HepG2 (cell line): Measurements from ENCODE around the gene CNRIP1. TPM values are rescaled to one million over a fixed set of nuclear protein-coding genes. Genes with fewer than 3 reads are reported as not detected.

ENCODE experiments used
- CREB1 ChIP-seq, 2 experiments: fragments of 450-650 bp in 1 of 2; IDR thresholded peaks; 2 replicates each; pipeline ENCODE4 v1.6.1; 2016 to 2017; ENCODE audit warnings: control low read depth in 1 of 2, mild to moderate bottlenecking in 1 of 2, missing compliant biosample characterization in 1 of 2, missing genetic modification characterization in 1 of 2
- DNMT1 ChIP-seq: sonication (generic); formaldehyde crosslinking; IDR thresholded peaks from 2 replicates; pipeline ENCODE4 v1.5.1; 2020; ENCODE audit warnings: mild to moderate bottlenecking, missing genetic modification reagents
- EHMT2 ChIP-seq: fragments of 200-600 bp; sonication (generic); IDR thresholded peaks from 2 replicates; pipeline ENCODE4 v1.7.0; 2017; ENCODE audit warnings: antibody characterized with exemption, low read depth, low read length, borderline replicate concordance
- KDM2A ChIP-seq: sonication (generic); formaldehyde crosslinking; IDR thresholded peaks from 2 replicates; pipeline ENCODE4 v1.4.0; 2020; ENCODE audit warnings: low read depth, missing genetic modification reagents, borderline replicate concordance
- MIER2 ChIP-seq: IDR thresholded peaks from 2 replicates; pipeline ENCODE4 v1.6.1; 2016; ENCODE audit warnings: missing biosample characterization, missing genetic modification reagents
- NFRKB ChIP-seq: fragments of 450-650 bp; IDR thresholded peaks from 2 replicates; pipeline ENCODE4 v1.6.1; 2017
- NFYB ChIP-seq: sonication (generic); formaldehyde crosslinking; IDR thresholded peaks from 2 replicates; pipeline ENCODE4 v1.4.0; 2020; ENCODE audit warnings: missing genetic modification reagents
- NKX3-1 ChIP-seq: sonication (generic); formaldehyde crosslinking; IDR thresholded peaks from 2 replicates; pipeline ENCODE4 v1.5.0; 2020; ENCODE audit warnings: missing genetic modification reagents
- SOX13 ChIP-seq, 3 experiments: fragments of 450-650 bp in 1 of 3; sonication (generic) in 1 of 3; formaldehyde crosslinking in 1 of 3; IDR thresholded peaks in 2 of 3; conservative IDR thresholded peaks in 1 of 3; 2 replicates each; pipeline versions ENCODE4 v1.5.0 to v1.6.1; 2016 to 2020; ENCODE audit warnings: antibody characterized with exemption in 1 of 3, mild to moderate bottlenecking in 1 of 3, missing compliant biosample characterization in 1 of 3, missing genetic modification reagents in 1 of 3, moderate library complexity in 1 of 3
- SP5 ChIP-seq: IDR thresholded peaks from 2 replicates; pipeline ENCODE4 v1.6.1; 2016; ENCODE audit warnings: low read depth, borderline replicate concordance
- TAF15 ChIP-seq: fragments of 200-400 bp; formaldehyde crosslinking; IDR thresholded peaks from one replicate; pipeline ENCODE4 v1.6.1; 2018; ENCODE audit warnings: mild to moderate bottlenecking, low read depth, low read length; ENCODE audit not compliant: poor library complexity, severe bottlenecking
- TBL1XR1 ChIP-seq: fragments of 150-350 bp; IDR thresholded peaks from 2 replicates; pipeline ENCODE4 v1.6.1; 2014; ENCODE audit warnings: borderline replicate concordance, low read length; ENCODE audit not compliant: partially characterized antibody
- TSC22D2 ChIP-seq: sonication (generic); formaldehyde crosslinking; IDR thresholded peaks from 2 replicates; pipeline ENCODE4 v1.5.1; 2020; ENCODE audit warnings: missing genetic modification reagents, mild to moderate bottlenecking, borderline replicate concordance
- ZBTB1 ChIP-seq: sonication (generic); formaldehyde crosslinking; IDR thresholded peaks from 2 replicates; pipeline ENCODE4 v1.4.0; 2020; ENCODE audit warnings: missing genetic modification reagents, borderline replicate concordance
- ZNF136 ChIP-seq: sonication (generic); formaldehyde crosslinking; IDR thresholded peaks from 2 replicates; pipeline ENCODE4 v1.8.1; 2022; ENCODE audit warnings: low read depth, mild to moderate bottlenecking, moderate library complexity, missing genetic modification reagents
- ZNF562 ChIP-seq: sonication (generic); formaldehyde crosslinking; IDR thresholded peaks from 2 replicates; pipeline ENCODE4 v1.8.0; 2022; ENCODE audit warnings: missing genetic modification reagents, borderline replicate concordance
- ZNF614 ChIP-seq: IDR thresholded peaks from 2 replicates; pipeline ENCODE4 v1.6.1; 2018; ENCODE audit warnings: missing biosample characterization, missing genetic modification reagents, inconsistent platforms, borderline replicate concordance
- ZNF703 ChIP-seq: sonication (generic); formaldehyde crosslinking; IDR thresholded peaks from 2 replicates; pipeline ENCODE4 v1.5.1; 2020; ENCODE audit warnings: missing genetic modification reagents, mild to moderate bottlenecking, moderate library complexity, borderline replicate concordance
- ZNF883 ChIP-seq: sonication (generic); formaldehyde crosslinking; IDR thresholded peaks from 2 replicates; pipeline ENCODE4 v1.5.1; 2020; ENCODE audit warnings: mild to moderate bottlenecking, missing genetic modification reagents; ENCODE audit errors: not compliant biosample characterization
- ZSCAN20 ChIP-seq: sonication (generic); formaldehyde crosslinking; IDR thresholded peaks from 2 replicates; pipeline ENCODE4 v1.4.0; 2020; ENCODE audit warnings: missing genetic modification reagents, mild to moderate bottlenecking, borderline replicate concordance
- ZSCAN30 ChIP-seq: sonication (generic); formaldehyde crosslinking; IDR thresholded peaks from 2 replicates; pipeline ENCODE4 v1.5.0; 2020; ENCODE audit warnings: mild to moderate bottlenecking, missing genetic modification reagents
- polyA plus RNA-seq, 8 experiments: library from polyadenylated mRNA; depleted of rRNA in 3 of 8; stranded (reverse) in 7 of 8; unstranded in 1 of 8; fragments of >200 nt; fragmentation: Illumina TruSeq in 4 of 8; extraction: Trizol in 4 of 8; gene quantifications; 2 replicates each; pipeline versions ENCODE4 v1.2.1 to v1.2.3, GENCODE V29; 2011 to 2016; ENCODE audit warnings: low read depth in 4 of 8, missing spikeins in 1 of 8, mixed read lengths in 1 of 8; ENCODE audit not compliant: insufficient read depth in 1 of 8
- total RNA-seq, 5 experiments: library from RNA; depleted of rRNA; stranded (reverse); fragments of >200 nt; fragmentation: Illumina TruSeq; extraction: Trizol; gene quantifications; 2 replicates each; pipeline ENCODE4 v1.2.3, GENCODE V29; 2016; ENCODE audit warnings: low read depth in 1 of 5
- TF ChIP-seq, protein P1 (sequence below): sonication (generic); formaldehyde crosslinking; IDR thresholded peaks from 2 replicates; pipeline ENCODE4 v1.5.0; 2020; ENCODE audit warnings: mild to moderate bottlenecking, missing genetic modification reagents, moderate library complexity
- TF ChIP-seq, protein P2 (sequence below): IDR thresholded peaks from 2 replicates; pipeline ENCODE4 v1.6.1; 2016; ENCODE audit warnings: mild to moderate bottlenecking
- TF ChIP-seq, protein P3 (sequence below): sonication (generic); formaldehyde crosslinking; IDR thresholded peaks from 2 replicates; pipeline ENCODE4 v1.9.0; 2021; ENCODE audit warnings: missing genetic modification reagents, mild to moderate bottlenecking, borderline replicate concordance

Gene CNRIP1
- total and polyA plus RNA-seq, 2 of the 13 experiments (the other 11 are each of a cell fraction or from before 2014, with no cell fraction given) = not detected

DNA sequence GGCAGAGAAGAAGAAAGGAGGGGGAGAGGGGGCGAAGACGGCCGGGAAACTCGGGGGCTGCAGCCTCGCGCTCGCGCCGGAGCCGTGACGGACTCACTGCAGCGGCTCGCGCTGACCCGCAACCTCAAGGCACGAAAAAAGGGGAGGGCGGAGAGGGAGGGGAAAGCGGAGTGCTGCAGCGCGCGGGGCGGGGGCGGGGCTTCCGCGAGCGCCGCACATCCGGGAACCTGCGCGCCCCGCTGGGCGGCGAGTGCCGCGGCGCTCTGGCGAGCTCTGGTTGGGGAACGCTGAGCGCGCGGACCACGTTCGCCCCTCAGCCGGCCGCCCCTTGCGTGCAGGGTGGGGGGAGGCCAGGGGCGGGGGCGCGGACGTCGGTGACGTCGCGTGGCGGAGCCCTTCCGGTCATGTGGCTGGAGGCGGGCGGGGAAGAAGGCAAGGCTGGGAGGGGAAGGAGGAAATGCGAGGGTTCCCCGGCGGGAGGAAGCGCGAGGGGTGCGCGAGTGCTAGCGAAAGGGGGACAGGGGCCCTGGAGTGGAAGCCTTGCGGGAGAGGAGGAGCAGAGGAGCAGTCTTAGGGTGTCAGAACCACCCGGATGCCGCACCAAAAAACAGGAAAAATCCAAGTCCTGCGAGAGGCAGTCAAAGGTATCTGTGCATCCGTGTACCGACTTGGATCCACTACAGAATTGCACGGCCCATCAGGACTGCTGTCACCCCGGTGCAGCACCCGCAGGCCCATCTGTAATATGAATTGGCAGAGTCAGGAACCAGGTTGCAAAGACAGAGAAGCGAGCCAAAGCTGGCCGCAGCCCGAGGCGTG lies 67.1 kb downstream of the CNRIP1 start, which contains the start of gene PPP3R1 (continued):
- TF ChIP-seq, protein P1, sequence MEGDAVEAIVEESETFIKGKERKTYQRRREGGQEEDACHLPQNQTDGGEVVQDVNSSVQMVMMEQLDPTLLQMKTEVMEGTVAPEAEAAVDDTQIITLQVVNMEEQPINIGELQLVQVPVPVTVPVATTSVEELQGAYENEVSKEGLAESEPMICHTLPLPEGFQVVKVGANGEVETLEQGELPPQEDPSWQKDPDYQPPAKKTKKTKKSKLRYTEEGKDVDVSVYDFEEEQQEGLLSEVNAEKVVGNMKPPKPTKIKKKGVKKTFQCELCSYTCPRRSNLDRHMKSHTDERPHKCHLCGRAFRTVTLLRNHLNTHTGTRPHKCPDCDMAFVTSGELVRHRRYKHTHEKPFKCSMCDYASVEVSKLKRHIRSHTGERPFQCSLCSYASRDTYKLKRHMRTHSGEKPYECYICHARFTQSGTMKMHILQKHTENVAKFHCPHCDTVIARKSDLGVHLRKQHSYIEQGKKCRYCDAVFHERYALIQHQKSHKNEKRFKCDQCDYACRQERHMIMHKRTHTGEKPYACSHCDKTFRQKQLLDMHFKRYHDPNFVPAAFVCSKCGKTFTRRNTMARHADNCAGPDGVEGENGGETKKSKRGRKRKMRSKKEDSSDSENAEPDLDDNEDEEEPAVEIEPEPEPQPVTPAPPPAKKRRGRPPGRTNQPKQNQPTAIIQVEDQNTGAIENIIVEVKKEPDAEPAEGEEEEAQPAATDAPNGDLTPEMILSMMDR (CRISPR knock-in tag) = no peak
- TF ChIP-seq SOX13 (IDR thresholded peaks at IDR 0.05) (no peak), SOX13 (CRISPR knock-in tag; conservative IDR thresholded peaks at IDR 0.05 in 1 of 2, IDR thresholded peaks at IDR 0.05 in 1 of 2) (peak in 1 of 2 experiments; percentile 50; a peak in 1 of 4 replicates), NFRKB (no peak), ZBTB1 (CRISPR knock-in tag) (peak; percentile 50; the same call in 1 of the 2 replicates), EHMT2 (no peak), TAF15 (peak; percentile 81), NFYB (peak; percentile 68), TSC22D2 (CRISPR knock-in tag) (peak; percentile 41; the same call in 1 of the 2 replicates), ZNF614 (peak; percentile 76), ZSCAN20 (CRISPR knock-in tag) (no peak), ZSCAN30 (CRISPR knock-in tag) (no peak), DNMT1 (CRISPR knock-in tag) (no peak), ZNF703 (CRISPR knock-in tag) (peak; percentile 80; the same call in 1 of the 2 replicates), CREB1 (IDR thresholded peaks at IDR 0.05) (peak; percentile 88), CREB1 (CRISPR knock-in tag; IDR thresholded peaks at IDR 0.05) (peak; percentile 87), ZNF883 (CRISPR knock-in tag) (peak; percentile 90), MIER2 (peak; percentile 36; the same call in 1 of the 2 replicates), TBL1XR1 (no peak), SP5 (CRISPR knock-in tag) (peak; percentile 87), KDM2A (CRISPR knock-in tag) (peak; percentile 93), NKX3-1 (0 out of 2 replicates have a peak, but pooled peaks have one; percentile 12), ZNF136 (CRISPR knock-in tag) (no peak), ZNF562 (CRISPR knock-in tag) (no peak)
- TF ChIP-seq, protein P2, sequence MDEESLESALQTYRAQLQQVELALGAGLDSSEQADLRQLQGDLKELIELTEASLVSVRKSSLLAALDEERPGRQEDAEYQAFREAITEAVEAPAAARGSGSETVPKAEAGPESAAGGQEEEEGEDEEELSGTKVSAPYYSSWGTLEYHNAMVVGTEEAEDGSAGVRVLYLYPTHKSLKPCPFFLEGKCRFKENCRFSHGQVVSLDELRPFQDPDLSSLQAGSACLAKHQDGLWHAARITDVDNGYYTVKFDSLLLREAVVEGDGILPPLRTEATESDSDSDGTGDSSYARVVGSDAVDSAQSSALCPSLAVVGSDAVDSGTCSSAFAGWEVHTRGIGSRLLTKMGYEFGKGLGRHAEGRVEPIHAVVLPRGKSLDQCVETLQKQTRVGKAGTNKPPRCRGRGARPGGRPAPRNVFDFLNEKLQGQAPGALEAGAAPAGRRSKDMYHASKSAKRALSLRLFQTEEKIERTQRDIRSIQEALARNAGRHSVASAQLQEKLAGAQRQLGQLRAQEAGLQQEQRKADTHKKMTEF (CRISPR knock-in tag) = peak; percentile 80; the same call in 1 of the 2 replicates
- TF ChIP-seq, protein P3, sequence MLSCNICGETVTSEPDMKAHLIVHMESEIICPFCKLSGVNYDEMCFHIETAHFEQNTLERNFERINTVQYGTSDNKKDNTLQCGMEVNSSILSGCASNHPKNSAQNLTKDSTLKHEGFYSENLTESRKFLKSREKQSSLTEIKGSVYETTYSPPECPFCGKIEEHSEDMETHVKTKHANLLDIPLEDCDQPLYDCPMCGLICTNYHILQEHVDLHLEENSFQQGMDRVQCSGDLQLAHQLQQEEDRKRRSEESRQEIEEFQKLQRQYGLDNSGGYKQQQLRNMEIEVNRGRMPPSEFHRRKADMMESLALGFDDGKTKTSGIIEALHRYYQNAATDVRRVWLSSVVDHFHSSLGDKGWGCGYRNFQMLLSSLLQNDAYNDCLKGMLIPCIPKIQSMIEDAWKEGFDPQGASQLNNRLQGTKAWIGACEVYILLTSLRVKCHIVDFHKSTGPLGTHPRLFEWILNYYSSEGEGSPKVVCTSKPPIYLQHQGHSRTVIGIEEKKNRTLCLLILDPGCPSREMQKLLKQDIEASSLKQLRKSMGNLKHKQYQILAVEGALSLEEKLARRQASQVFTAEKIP = no peak
